Testis (tissue), 3 donors: ENCODE data around the gene RAB11FIP3. TPM values are rescaled to one million over a fixed set of nuclear protein-coding genes. Genes with fewer than 3 reads are reported as not detected.
"Not testable (repeated sequence)": the region's sequence is repeated elsewhere in the genome, so short reads cannot be mapped to it uniquely, and the experiment has no call there.

Experiments used
- DNase-seq: peaks from one replicate; pipeline ENCODE4 v3.0.0-alpha.2; 2019
- H3K27ac ChIP-seq, 2 donors: fragments of 200-600 bp; sonication (generic); one replicate each; pipeline ENCODE4 v1.5.1; 2019
- H3K27me3 ChIP-seq: fragments of 200-600 bp; sonication (generic); one replicate; pipeline ENCODE4 v1.5.1; 2019
- H3K36me3 ChIP-seq: fragments of 200-600 bp; sonication (generic); one replicate; pipeline ENCODE4 v1.5.1; 2017; ENCODE audit warnings: low read depth; ENCODE audit errors: missing control alignments
- H3K4me1 ChIP-seq: fragments of 200-600 bp; sonication (generic); one replicate; pipeline ENCODE4 v1.5.1; 2019
- H3K4me3 ChIP-seq, 2 donors: fragments of 200-600 bp; sonication (generic); one replicate each; pipeline ENCODE4 v1.5.1; 2017 to 2019
- H3K9me3 ChIP-seq: fragments of 200-600 bp; sonication (generic); one replicate; pipeline ENCODE4 v1.5.1; 2017
- CTCF ChIP-seq, 3 experiments: fragments of 450-650 bp in 2 of 3; fragments of 200-600 bp in 1 of 3; sonication (generic) in 1 of 3; IDR thresholded peaks; one replicate each; pipeline ENCODE4 v1.5.1; 2016 to 2019; ENCODE audit warnings: antibody characterized with exemption in 3 of 3, mild to moderate bottlenecking in 2 of 3, moderate library complexity in 1 of 3
- POLR2A ChIP-seq: fragments of 450-650 bp; IDR thresholded peaks from one replicate; pipeline ENCODE4 v1.6.1; 2017; ENCODE audit warnings: antibody characterized with exemption, mild to moderate bottlenecking, moderate library complexity
- WGBS, 2 donors: methylation state at CpG; one replicate each; pipeline ENCODE4 v1.1.5; 2018; 5-methylcytosine and 5-hydroxymethylcytosine counted together
- intact Hi-C: fragments of 100-400 bp; cut with DNase I; formaldehyde crosslinking; loops from one replicate; pipeline ENCODE4 v1.15.1; 2023; ENCODE audit warnings: low total_unique reads
- polyA plus RNA-seq: library from polyadenylated mRNA; stranded (reverse); fragments of 350-450 nt; fragmentation: Illumina TruSeq; extraction: RNeasy Lipid Tissue Mini Kit (QIAGEN cat#74804); gene quantifications from one replicate; pipeline ENCODE4 v1.2.3, GENCODE V29; 2014; ENCODE audit warnings: low read depth, low replicate concordance; ENCODE audit not compliant: insufficient read depth
- total RNA-seq, 2 donors: library from RNA; depleted of rRNA; stranded (reverse); fragments of >200 nt; gene quantifications; one replicate each; pipeline ENCODE4 v1.2.3, GENCODE V29; 2016

Gene RAB11FIP3
- total and polyA plus RNA-seq, 3 donors from 2014 or later = 61.7 to 186 (median 166) TPM

DNA sequence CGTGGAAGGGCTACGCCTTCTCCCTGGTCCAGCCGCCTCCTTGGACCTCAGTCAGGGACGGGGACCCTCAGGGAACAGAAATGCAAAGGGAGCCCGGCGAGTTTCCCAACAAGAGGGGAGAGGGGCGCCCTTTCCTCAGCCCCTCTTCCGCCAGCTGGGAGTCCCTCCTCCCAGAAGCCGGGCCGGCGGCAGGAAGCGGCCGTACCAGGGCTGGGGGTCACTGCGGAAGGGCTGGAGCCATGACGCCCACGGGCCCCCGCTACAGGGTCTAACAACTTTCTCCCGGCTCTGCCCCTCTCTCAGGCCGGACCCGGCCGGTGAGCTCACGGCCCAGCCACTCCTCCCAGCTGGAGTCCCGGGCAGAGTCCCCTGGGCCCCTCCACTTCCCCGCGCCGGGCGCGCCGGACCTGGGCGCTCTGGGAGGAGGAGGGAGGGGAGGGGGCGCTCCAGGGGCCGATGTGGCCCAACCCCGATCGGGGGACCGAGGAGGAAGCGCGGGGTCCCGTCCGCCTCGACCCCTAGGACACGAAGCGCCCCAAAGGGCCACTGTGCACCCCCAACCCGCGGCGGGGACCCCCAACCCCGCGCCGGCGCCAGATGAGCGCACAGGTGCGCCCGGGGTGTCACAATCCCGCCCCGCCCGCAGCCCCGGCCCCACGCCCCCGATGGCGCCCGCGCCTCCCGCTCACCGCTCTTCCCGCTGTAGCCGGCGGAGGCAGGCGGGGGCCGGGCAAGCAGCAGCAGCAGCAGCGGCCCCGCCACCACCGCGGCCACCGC lies 44.2 kb upstream of the RAB11FIP3 start:
- Histone ChIP-seq H3K4me1 (peaks cover 35% of the 10 kb centered on the region), H3K4me3 (peak overlapping the region; percentile 71 to 83), H3K27me3 (no peaks in the 10 kb centered on the region), H3K36me3 (no peaks in the 10 kb centered on the region), H3K9me3 (no peaks in the 10 kb centered on the region), H3K27ac (peak overlapping the region; percentile 59 to 68)
- DNase-seq = no peak
- no peak for TF ChIP-seq CTCF (IDR thresholded peaks at IDR 0.05)
- no peak for TF ChIP-seq POLR2A
- WGBS, 2 donors = 1 to 2% methylated on average over 18 to 28 of the region's 73 CpGs
- intact Hi-C loops = no loop called here

GRCh38 chr16:381789-382717 lies 43.4 kb upstream of the RAB11FIP3 start, which contains the start of gene PGAP6:
PGAP6 (minus strand) TSS chr16:381978; CDS start chr16:381821, 157 bp downstream.
- Histone ChIP-seq H3K4me3 (peak within 1 kb of the TSS; percentile 71 to 85), H3K4me1 (peaks cover 41% of the 10 kb centered on the region), H3K36me3 (no peaks in the 10 kb centered on the region), H3K27me3 (no peaks in the 10 kb centered on the region), H3K9me3 (no peaks in the 10 kb centered on the region), H3K27ac (peak within 1 kb of the TSS; percentile 74 to 82)
- intact Hi-C loops = no loop called here
- peak; percentile 67 for DNase-seq
- TF ChIP-seq CTCF (IDR thresholded peaks at IDR 0.05) = no peak
- TF ChIP-seq POLR2A = no peak
- 1% methylated on average over 11 to 82 of the region's 123 CpGs for WGBS, 2 donors

DNA sequence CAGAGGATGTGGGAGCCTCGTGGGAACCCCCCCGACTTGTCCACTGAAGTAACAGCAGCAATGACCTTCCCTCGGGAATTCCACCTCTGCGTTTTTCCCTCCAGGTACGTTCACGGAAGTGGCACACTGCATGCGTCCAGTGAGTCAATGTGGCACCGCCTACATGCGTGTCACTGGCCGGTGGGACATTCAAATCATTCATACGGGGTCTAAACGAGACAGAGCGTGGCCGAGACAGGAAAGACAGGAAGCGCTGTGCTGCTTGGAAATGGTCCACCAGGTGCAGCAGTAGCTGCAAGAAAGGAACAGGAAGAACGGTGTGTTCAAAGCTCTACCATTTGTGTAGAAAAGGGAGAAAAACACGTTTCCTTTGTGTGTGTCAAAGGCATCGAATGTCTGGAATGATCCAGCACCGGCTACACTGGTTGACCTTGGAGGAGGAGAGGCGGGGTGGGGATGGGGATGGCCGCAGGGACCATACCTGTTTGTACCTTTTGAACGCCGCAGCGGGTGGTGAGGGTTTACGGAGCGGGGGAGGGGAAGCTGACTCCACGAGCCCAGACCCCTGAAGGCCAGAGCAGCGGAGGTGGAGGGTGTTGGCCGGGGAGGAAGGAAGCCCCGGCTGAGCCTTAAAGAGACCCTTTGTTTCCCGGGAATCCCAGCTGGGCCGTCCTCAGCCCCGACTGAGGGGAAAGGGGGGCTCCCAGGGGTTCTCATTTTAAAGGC lies 42.0 kb upstream of the RAB11FIP3 start:
- intact Hi-C loops = no loop called here
- peaks cover 51% of the 10 kb centered on the region for H3K4me1 ChIP-seq
- H3K27ac ChIP-seq = peak overlapping the region; percentile 50 to 74
- no peaks in the 10 kb centered on the region for H3K36me3 ChIP-seq
- H3K9me3 ChIP-seq = no peaks in the 10 kb centered on the region
- WGBS, 2 donors = 25 to 43% methylated on average over 31 to 33 of the region's 33 CpGs
- peak overlapping the region; percentile 71 to 85 for H3K4me3 ChIP-seq
- no peaks in the 10 kb centered on the region for H3K27me3 ChIP-seq
- TF ChIP-seq POLR2A = no peak
- TF ChIP-seq CTCF (IDR thresholded peaks at IDR 0.05) = no peak
- no peak for DNase-seq

DNA sequence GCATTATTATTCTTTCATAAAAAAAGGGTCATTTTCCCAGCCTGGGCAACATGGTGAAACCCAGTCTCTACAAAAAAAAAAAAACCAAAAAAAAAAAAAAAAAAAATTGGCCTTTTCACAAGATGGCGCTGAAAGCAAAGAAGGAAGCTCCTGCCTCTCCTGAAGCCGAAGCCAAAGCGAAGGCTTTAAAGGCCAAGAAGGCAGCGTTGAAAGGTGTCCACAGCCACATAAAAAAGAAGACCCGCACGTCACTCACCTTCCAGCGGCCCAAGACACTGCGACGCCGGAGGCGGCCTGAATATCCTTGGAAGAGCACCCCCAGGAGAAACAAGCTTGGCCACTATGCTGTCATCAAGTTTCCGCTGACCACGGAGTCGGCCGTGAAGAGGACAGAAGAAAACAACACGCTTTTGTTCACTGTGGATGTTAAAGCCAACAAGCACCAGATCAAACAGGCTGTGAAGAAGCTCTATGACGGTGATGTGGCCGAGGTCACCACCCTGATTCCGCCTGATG lies 38.8 kb upstream of the RAB11FIP3 start:
- intact Hi-C loops = no loop called here
- DNase-seq = peak; percentile 79
- 49 to 71% methylated on average over 19 of the region's 19 CpGs for WGBS, 2 donors
- Histone ChIP-seq H3K36me3 (no peaks in the 10 kb centered on the region), H3K27ac (peak overlapping the region; percentile 48 to 55), H3K27me3 (no peaks in the 10 kb centered on the region), H3K4me3 (no peak overlapping the region), H3K9me3 (no peaks in the 10 kb centered on the region), H3K4me1 (peaks cover 41% of the 10 kb centered on the region)
- TF ChIP-seq POLR2A = no peak
- no peak for TF ChIP-seq CTCF (IDR thresholded peaks at IDR 0.05)

DNA sequence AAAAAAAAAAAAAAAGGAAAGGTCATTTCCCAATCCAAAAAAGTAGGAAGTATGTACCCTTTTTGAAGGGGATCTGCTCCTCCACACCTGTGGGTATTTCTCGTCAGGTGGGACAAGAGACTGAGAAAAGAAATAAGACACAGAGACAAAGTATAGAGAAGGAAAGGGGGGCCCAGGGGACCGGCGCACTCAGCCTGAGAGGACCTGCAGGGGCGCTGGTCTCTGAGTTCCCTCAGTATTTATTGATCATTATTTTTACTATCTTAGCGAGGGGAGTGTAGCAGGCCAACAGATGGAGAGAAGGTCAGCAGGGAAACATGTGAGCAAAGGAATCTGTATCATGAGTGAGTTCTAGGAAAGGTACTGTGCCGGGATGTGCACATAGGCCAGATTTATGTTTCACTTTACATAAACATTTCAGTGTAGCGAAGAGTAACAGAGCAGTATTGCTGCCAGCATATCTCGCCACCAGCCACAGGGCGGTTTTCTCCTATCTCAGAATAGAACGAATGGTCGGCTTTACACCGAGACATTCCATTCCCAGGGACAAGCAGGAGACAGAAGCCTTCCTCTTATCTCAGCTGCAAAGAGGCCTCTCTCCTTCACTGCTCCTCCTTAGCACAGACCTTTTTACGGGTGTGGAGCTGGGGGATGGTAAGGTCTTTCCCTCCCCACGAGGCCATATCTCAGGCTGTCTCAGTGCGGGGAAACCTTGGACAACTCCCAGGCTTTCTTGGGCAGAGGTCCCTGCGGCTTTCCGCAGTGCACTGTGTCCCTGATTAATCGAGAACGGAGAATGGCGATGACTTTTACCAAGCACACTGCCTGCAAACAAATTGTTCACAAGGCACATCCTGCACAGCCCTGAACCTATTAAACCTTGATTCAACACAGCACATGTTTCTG lies 37.4 kb upstream of the RAB11FIP3 start:
- H3K9me3 ChIP-seq, intact Hi-C loops, H3K27me3 ChIP-seq, H3K36me3 ChIP-seq, H3K4me3 ChIP-seq: not testable (repeated sequence)
- Histone ChIP-seq H3K4me1 (peaks cover 38% of the 10 kb centered on the region), H3K27ac (peak overlapping the region; percentile 48 to 77)
- DNase-seq = peak; percentile 89
- WGBS, 2 donors = 30 to 54% methylated on average over 20 of the region's 20 CpGs
